IMR-90 (cell line): ENCODE measurements around the gene TRMT11.
"Not testable (repeated sequence)": the region's sequence is repeated elsewhere in the genome, so short reads cannot be mapped to it uniquely, and the experiment has no call there.

ENCODE experiments used
- BHLHE40 ChIP-seq: fragments of 150-350 bp; IDR thresholded peaks from 2 replicates; pipeline ENCODE4 v1.6.1; 2016; ENCODE audit warnings: mild to moderate bottlenecking, low read depth, low read length
- CEBPB ChIP-seq: IDR thresholded peaks from 2 replicates; pipeline ENCODE4 v1.6.1; 2012; ENCODE audit warnings: low read depth, low read length, improper control_type of control experiment
- CTCF ChIP-seq: conservative IDR thresholded peaks from 2 replicates; pipeline ENCODE4 v1.5.1; 2012; ENCODE audit warnings: mild to moderate bottlenecking, low read depth, low read length, improper control_type of control experiment
- FOS ChIP-seq: fragments of 150-350 bp; IDR thresholded peaks from 2 replicates; pipeline ENCODE4 v1.6.1; 2016; ENCODE audit warnings: low read depth, low read length
- POLR2A ChIP-seq: IDR thresholded peaks from 2 replicates; pipeline ENCODE4 v1.6.1; 2012; ENCODE audit warnings: mild to moderate bottlenecking, low read depth, low read length
- RAD21 ChIP-seq: IDR thresholded peaks from 2 replicates; pipeline ENCODE4 v1.6.1; 2012; ENCODE audit warnings: low read length, improper control_type of control experiment
- RFX5 ChIP-seq: IDR thresholded peaks from 2 replicates; pipeline ENCODE4 v1.8.0; 2012; ENCODE audit warnings: low read depth, mild to moderate bottlenecking, low read length, moderate library complexity
- SMC3 ChIP-seq: fragments of 150-350 bp; IDR thresholded peaks from 2 replicates; pipeline ENCODE4 v1.6.1; 2016; ENCODE audit warnings: low read depth, mild to moderate bottlenecking, antibody characterized with exemption, low read length, moderate library complexity

GRCh38 chr6:125950716-125951115, 35.6 kb upstream of the TRMT11 start:
- TF ChIP-seq POLR2A, CTCF, RAD21, FOS, BHLHE40, SMC3, RFX5, CEBPB: not testable (repeated sequence)
